ENCODE data around the gene SEPTIN10. TPM values are rescaled to one million over a fixed set of nuclear protein-coding genes. Genes with fewer than 3 reads are reported as not detected.

SEPTIN10 gene
- total RNA-seq, 2 donors from 2014 or later, result 44.9 to 46.5 TPM

- no peak for ATAC-seq
- H3K27me3 ChIP-seq, result no peaks in the 10 kb centered on the region
- no peak for DNase-seq
- no peaks in the 10 kb centered on the region for H3K36me3 ChIP-seq (replicated peaks in 1 of 2; ENCODE audit: insufficient read depth in 1 of 2, low read depth in 2 of 2)
- 76 to 83% methylated on average over 13 to 16 of the region's 16 CpGs for WGBS, 2 donors
- TF ChIP-seq POLR2A (IDR thresholded peaks at IDR 0.05) (no peak), CTCF (IDR thresholded peaks at IDR 0.05) (no peak)
- H3K9me3 ChIP-seq, result no peaks in the 10 kb centered on the region
- intact Hi-C loops (cut with DNase I), result no loop called here
- no peak overlapping the region for H3K4me3 ChIP-seq
- no peak overlapping the region for H3K27ac ChIP-seq
- H3K4me1 ChIP-seq, result no peaks in the 10 kb centered on the region
These were observed 85.7 kb downstream of the SEPTIN10 start for GRCh38 chr2:109527846-109528705.

GRCh38 chr2:109527079-109527478 lies 86.7 kb downstream of the SEPTIN10 start:
- no peak for ATAC-seq
- Histone ChIP-seq H3K9me3 (no peaks in the 10 kb centered on the region), H3K27ac (no peak overlapping the region), H3K4me1 (no peaks in the 10 kb centered on the region), H3K36me3 (replicated peaks in 1 of 2; ENCODE audit: insufficient read depth in 1 of 2, low read depth in 2 of 2) (no peaks in the 10 kb centered on the region), H3K27me3 (no peaks in the 10 kb centered on the region), H3K4me3 (no peak overlapping the region)
- intact Hi-C loops (cut with DNase I), result no loop called here
- no peak for DNase-seq
- WGBS, 2 donors, result 73 to 85% methylated on average over 6 of the region's 6 CpGs
- TF ChIP-seq CTCF (IDR thresholded peaks at IDR 0.05) (no peak), POLR2A (IDR thresholded peaks at IDR 0.05) (no peak)

GRCh38 chr2:109526442-109526970 lies 87.3 kb downstream of the SEPTIN10 start:
- Histone ChIP-seq H3K27ac (no peak overlapping the region), H3K27me3 (no peaks in the 10 kb centered on the region), H3K4me3 (no peak overlapping the region), H3K4me1 (no peaks in the 10 kb centered on the region), H3K9me3 (no peaks in the 10 kb centered on the region), H3K36me3 (replicated peaks in 1 of 2; ENCODE audit: insufficient read depth in 1 of 2, low read depth in 2 of 2) (no peaks in the 10 kb centered on the region)
- no peak for DNase-seq
- intact Hi-C loops (cut with DNase I), result no loop called here
- ATAC-seq, result no peak
- TF ChIP-seq POLR2A (IDR thresholded peaks at IDR 0.05) (no peak), CTCF (IDR thresholded peaks at IDR 0.05) (no peak)
- 75% methylated on average over 9 to 11 of the region's 11 CpGs for WGBS, 2 donors

- WGBS, 2 donors, result 57 to 62% methylated on average over 4 of the region's 4 CpGs
- ATAC-seq (no peak), DNase-seq (no peak)
- Histone ChIP-seq H3K4me1 (no peaks in the 10 kb centered on the region), H3K36me3 (replicated peaks in 1 of 2; ENCODE audit: insufficient read depth in 1 of 2, low read depth in 2 of 2) (no peaks in the 10 kb centered on the region), H3K9me3 (no peaks in the 10 kb centered on the region), H3K4me3 (no peak overlapping the region), H3K27ac (no peak overlapping the region), H3K27me3 (no peaks in the 10 kb centered on the region)
- intact Hi-C loops (cut with DNase I), result no loop called here
- TF ChIP-seq CTCF (IDR thresholded peaks at IDR 0.05), result no peak
- no peak for TF ChIP-seq POLR2A (IDR thresholded peaks at IDR 0.05)
These were observed 87.9 kb downstream of the SEPTIN10 start for GRCh38 chr2:109525836-109526235.

Measured in body of pancreas (tissue), 4 donors.